Mesodermal cell (in vitro differentiated cells): ENCODE results near the gene NIPA2.

ENCODE experiments used
- H3K27ac ChIP-seq: 2 replicates; pipeline ENCODE4 v1.7.0; 2013; ENCODE audit warnings: mild to moderate bottlenecking, low read depth, low read length, moderate library complexity; ENCODE audit not compliant: severe bottlenecking
- H3K36me3 ChIP-seq: 2 replicates; pipeline ENCODE4 v1.7.1; 2013; ENCODE audit warnings: mild to moderate bottlenecking, low read length, moderate library complexity; ENCODE audit not compliant: control insufficient read depth, insufficient read depth
- H3K4me1 ChIP-seq: one replicate; pipeline ENCODE4 v1.7.1; 2013; ENCODE audit warnings: mild to moderate bottlenecking, low read length; ENCODE audit not compliant: insufficient read depth, control insufficient read depth, poor library complexity, severe bottlenecking
- H3K4me3 ChIP-seq: 2 replicates; pipeline ENCODE4 v1.7.0; 2013; ENCODE audit warnings: low read length, control low read depth, mild to moderate bottlenecking; ENCODE audit not compliant: insufficient read depth, poor library complexity, severe bottlenecking; ENCODE audit errors: extremely low read depth
- H3K9me3 ChIP-seq: 2 replicates; pipeline ENCODE4 v1.7.1; 2013; ENCODE audit warnings: mild to moderate bottlenecking, low read length, moderate library complexity; ENCODE audit not compliant: control insufficient read depth
- WGBS, 2 experiments: methylation state at CpG; one replicate each; pipeline ENCODE4 v1.1.5; 2013; ENCODE audit warnings: missing lambda C conversion rate in 2 of 2; ENCODE audit not compliant: insufficient coverage in 2 of 2; 5-methylcytosine and 5-hydroxymethylcytosine counted together

The NIPA2 gene

DNA sequence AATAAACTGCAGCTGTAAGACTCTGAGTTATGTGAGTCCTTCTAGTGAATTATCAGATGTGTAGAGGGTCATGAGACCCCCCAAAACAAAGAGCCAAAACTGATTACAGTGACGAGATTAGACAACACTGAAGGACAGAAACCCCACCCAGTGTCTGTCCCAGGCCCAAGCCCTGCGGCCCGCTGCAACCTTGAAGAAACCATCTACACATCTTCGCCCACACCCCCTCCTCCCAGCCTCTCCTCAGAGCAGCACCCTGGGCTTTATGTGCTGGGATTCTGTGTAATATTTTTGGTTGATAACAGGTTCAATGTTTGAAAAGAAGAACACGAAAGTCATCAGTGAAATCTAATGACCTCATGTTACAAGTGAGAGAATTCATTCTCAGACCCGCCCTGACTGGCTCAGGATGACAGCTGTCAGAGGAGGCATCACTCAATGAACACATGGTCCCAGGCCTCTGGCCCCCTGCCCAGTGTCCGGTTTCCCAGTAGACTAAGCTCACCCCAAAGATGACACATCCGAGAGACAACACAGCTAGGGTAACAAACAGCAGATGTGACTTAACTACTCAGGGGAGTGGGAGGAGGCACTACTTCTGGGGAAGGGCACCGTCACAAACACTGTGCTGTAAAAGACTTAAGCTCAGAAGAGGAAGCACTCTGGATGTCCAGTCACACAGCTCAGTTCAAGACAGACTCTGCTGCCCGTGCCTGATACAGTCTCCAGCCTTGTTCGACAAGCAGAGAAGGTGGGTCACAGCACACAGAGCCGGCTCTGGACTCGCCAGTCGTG, 48.9 kb downstream of the NIPA2 start:
- Histone ChIP-seq H3K4me3 (no peak overlapping the region), H3K27ac (peak overlapping the region; percentile 23), H3K36me3 (peaks cover 58% of the 10 kb centered on the region), H3K9me3 (no peaks in the 10 kb centered on the region), H3K4me1 (peaks cover 7% of the 10 kb centered on the region)
- 94 to 96% methylated on average over 5 to 8 of the region's 14 CpGs for WGBS, 2 experiments

DNA sequence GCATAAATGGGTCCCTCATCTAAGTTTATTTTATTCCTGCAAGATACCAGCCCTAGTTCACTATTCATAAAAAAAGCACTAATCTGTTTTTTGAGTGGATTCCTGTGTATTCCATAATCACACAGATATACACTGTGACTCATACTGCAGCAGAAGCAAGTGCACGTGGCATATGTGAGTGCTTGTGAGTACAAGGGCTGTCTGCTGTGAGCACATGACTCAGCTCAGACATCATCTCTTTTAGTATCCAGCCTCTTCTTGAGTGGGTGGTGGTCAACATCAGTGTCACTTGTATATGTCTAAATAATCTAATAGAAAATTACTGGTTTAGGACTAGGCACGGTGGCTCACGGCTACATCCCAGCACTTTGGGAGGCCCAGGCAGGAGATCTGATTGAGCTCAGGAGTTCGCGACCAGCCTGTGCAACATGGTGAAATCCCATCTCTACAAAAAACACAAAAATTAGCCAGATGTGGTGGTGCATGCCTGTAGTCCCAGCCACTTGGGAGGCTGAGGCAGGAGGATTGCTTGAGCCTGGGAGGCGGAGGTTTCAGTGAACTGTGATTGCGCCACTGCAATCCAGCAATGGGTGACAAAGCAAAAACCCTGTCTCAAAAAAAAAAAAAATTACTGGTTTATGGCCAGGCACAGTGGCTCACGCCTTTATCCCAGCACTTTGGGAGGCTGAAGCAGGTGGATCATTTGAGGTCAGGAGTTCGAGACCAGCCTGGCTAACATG, 49.8 kb downstream of the NIPA2 start:
- H3K36me3 ChIP-seq: peaks cover 58% of the 10 kb centered on the region
- no peak overlapping the region for H3K4me3 ChIP-seq
- H3K9me3 ChIP-seq: no peaks in the 10 kb centered on the region
- H3K27ac ChIP-seq: peak overlapping the region; percentile 23
- WGBS, 2 experiments: 93 to 100% methylated on average over 4 to 9 of the region's 9 CpGs
- H3K4me1 ChIP-seq: peaks cover 7% of the 10 kb centered on the region

DNA sequence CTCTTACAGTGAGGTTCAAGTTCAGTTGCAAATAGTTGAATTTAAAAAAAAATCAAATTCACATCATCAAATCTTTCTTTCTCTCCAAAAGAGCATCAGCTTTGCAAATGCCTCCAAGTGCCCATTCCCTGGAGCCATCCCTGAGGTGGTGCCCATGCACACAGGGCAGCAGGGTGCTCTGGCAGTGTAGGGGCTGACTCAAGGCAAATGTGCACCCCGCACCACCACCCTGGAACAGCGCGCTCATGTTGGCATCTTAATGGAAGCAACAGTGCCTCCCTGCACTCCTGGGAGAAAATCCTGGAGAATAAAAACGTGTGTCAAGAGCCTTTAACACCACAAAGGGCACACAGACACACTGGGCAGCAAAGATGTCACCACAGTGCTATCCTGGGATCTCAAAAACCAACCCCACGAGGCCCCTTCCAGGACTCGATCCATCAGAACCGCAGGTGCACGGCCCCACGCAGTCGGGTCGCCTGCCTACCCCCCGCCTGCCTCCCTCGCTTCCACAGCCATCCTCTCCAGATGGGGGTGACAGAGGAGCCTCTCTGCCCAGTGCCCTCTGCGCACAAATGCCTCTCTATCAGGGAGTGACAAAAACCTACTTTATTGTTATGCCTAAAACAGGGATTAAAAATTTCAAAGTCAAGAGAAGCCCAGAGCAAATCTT, 50.8 kb downstream of the NIPA2 start:
- Histone ChIP-seq H3K4me1 (peaks cover 7% of the 10 kb centered on the region), H3K27ac (no peak overlapping the region), H3K9me3 (no peaks in the 10 kb centered on the region), H3K36me3 (peaks cover 63% of the 10 kb centered on the region), H3K4me3 (no peak overlapping the region)
- WGBS, 2 experiments: 96 to 97% methylated on average over 6 to 12 of the region's 14 CpGs

DNA sequence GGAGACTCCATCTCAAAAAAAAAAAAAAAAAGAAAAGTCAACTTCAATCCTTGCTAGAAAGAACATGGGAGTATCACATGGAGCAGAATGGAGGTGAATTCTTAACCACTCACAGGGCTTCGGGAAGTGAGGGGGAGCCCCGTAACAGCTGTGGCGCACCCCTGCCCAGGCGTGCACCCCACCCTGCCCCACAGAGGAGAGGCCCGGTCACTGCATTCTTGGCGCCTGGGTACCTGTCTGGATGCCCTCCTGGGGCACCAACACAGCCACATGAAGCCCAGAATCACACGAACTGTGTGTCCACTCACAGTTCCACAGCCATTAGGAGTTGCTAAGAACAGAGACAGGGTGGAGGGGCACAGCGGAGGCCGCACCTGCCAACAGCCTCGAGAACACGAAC, 51.8 kb downstream of the NIPA2 start:
- peaks cover 64% of the 10 kb centered on the region for H3K36me3 ChIP-seq
- H3K9me3 ChIP-seq: no peaks in the 10 kb centered on the region
- no peak overlapping the region for H3K4me3 ChIP-seq
- no peak overlapping the region for H3K27ac ChIP-seq
- H3K4me1 ChIP-seq: peaks cover 7% of the 10 kb centered on the region
- 97 to 98% methylated on average over 6 to 7 of the region's 11 CpGs for WGBS, 2 experiments

DNA sequence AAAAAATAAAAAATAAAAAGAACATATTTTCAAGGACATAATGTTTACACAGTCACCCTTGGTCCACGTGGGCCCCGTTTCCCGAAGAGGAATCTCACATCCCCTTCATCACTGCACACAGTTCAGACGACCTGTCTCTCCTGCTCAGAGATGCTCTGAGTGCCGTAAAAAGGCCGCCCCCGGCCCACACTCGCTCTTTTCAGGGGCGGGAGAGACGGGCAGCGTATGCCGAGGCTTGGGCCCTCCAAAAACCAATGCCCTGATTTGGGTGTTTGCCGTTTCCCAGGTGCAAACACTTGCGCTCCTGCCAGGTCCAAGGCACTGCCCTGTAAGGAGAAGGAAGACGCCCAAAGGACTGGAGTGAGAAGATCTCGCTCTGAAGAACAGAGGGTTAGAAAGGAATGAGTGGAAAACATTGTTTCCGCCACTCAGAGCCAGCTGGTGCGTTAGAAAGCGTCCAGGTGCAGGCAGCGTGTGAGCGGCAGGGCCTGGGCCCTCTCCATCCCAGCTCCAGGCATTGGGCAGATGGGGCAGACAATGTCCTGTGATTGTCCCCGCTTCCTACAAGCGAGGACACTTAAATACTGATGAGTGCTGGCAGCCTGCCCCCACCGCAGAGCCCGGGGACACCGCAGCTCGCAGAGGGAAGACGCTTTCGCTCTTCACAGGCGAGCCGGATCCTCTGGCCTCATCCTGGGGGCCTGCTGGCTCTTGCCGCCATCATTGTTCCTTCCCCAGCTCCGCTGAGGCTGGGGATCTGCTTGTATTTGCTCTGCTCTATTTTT, 53.2 kb downstream of the NIPA2 start:
- WGBS, 2 experiments: 96% methylated on average over 25 to 28 of the region's 33 CpGs
- Histone ChIP-seq H3K4me1 (peaks cover 10% of the 10 kb centered on the region), H3K27ac (no peak overlapping the region), H3K4me3 (no peak overlapping the region), H3K9me3 (no peaks in the 10 kb centered on the region), H3K36me3 (peaks cover 66% of the 10 kb centered on the region)

DNA sequence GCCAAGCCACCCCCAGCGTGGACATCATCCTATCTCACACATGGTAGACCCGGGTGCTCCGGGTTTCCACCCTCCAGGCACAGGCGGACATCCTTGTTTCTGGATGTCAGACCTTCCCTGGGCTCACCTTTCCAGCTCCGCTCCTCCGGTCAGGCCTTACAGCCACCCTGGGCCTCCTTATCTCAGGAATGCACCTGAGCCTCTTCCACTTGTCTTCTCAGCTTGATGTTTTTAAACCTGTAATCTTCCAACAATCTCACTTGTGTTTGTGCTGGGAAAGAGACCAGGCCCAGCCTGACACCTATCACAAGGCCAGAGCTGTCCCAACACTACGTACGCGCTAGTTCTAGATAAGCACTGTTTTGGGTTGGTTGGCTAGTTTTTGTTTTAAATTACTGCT, 53.9 kb downstream of the NIPA2 start:
- WGBS, 2 experiments: 98 to 100% methylated on average over 3 to 6 of the region's 9 CpGs
- peaks cover 59% of the 10 kb centered on the region for H3K36me3 ChIP-seq

DNA sequence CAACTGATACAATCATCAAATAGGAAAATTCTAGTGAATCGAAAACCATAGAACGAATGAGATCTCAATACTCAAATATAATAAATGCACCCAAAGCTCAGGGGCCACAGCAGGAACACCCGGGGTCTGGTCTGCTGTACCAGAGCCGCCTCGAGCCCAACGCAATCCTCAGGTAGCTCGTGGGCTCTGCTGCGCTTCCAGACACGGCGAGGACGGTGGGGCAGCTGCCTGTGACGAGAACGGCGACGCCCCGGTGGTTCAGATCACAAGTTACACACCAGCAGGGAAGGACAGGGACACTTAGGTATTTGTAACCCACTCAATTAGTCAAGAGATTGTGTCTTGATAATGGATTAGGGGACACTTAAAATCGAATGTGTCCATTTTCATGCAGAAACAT, 54.6 kb downstream of the NIPA2 start:
- peaks cover 7% of the 10 kb centered on the region for H3K4me1 ChIP-seq
- H3K36me3 ChIP-seq: peaks cover 57% of the 10 kb centered on the region
- no peak overlapping the region for H3K4me3 ChIP-seq
- WGBS, 2 experiments: 92 to 96% methylated on average over 11 to 16 of the region's 17 CpGs
- no peaks in the 10 kb centered on the region for H3K9me3 ChIP-seq
- H3K27ac ChIP-seq: no peak overlapping the region

More for the DNA sequence above, 53.9 kb downstream of the NIPA2 start:
- no peaks in the 10 kb centered on the region for H3K9me3 ChIP-seq
- no peak overlapping the region for H3K4me3 ChIP-seq
- no peak overlapping the region for H3K27ac ChIP-seq
- H3K4me1 ChIP-seq: peaks cover 10% of the 10 kb centered on the region

DNA sequence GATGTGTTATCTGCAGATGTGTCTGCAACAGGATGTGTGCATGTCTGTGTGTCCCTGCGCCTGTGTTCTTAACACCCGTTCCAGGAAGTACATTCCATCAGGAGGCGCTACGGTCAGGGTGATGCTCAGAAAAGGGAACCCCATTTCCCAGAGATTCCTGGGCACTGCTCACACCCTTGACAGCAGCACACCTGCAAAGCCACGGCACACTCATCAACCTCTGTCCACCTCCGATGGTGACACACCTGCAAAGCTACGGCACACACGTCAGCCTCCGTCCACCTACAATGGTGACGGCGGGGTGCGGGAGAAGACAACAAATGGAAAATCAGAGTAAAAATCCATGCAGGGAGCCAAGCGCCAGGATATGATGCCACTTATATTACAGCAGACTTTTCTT, 55.4 kb downstream of the NIPA2 start:
- H3K27ac ChIP-seq: no peak overlapping the region
- no peaks in the 10 kb centered on the region for H3K9me3 ChIP-seq
- peaks cover 57% of the 10 kb centered on the region for H3K36me3 ChIP-seq
- no peak overlapping the region for H3K4me3 ChIP-seq
- peaks cover 3% of the 10 kb centered on the region for H3K4me1 ChIP-seq
- 97 to 100% methylated on average over 11 to 12 of the region's 13 CpGs for WGBS, 2 experiments

DNA sequence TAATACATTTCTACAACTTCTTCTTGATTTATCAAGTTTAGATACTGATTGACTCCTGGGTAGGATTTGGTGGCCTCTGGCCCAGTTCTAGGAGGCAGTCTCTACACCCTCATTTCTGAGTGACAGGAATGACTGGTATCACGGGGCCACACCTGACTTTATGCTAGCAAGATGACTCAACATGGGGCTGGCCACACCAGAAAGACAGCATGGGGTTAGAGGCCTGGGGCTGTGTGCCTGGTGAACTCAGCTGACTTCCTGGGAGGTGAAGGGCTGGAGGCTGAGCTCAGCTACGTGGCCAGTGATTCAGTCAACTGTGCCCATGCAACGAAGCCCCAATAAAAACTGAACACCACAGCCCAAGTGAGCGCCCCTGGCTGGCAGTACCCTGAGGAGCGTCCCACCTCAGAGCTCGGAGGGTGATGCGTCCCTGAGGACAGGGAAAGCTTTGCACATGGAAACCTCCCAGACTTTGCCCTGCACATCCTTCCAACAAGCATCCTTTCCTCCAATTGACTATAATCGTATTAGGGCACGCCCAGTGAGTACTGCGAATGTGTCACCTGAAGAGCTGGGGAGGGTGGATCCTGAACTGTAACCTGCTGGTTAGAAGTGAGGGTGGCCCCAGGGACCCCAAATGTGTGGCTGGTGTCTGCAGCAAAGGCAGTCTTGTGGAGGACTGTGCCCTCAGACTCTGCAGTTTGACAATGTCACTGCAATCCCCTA, 57.2 kb downstream of the NIPA2 start:
- Histone ChIP-seq H3K27ac (no peak overlapping the region), H3K36me3 (peaks cover 67% of the 10 kb centered on the region)
- 95 to 97% methylated on average over 8 to 9 of the region's 10 CpGs for WGBS, 2 experiments

DNA sequence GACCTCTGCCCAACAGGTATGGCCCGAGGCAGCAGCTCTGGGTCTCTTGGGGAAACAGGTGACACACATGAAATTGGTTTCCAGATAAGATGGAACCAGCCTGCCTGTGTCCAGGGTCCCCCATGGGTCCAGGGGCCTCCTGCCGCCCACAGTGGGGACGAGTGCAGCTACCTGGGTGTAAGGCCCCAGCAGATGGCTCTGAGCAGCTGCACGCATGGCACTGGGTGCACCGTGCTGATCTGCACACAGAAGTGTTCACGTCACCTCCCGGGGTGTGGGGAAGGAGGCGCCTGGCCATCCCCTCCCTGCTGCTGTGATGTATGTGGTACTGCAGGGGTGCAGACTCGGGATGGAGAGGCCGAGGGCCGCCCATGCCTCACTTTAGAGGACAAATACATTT, 63.6 kb downstream of the NIPA2 start:
- Histone ChIP-seq H3K36me3 (peaks cover 77% of the 10 kb centered on the region), H3K27ac (no peak overlapping the region), H3K9me3 (no peaks in the 10 kb centered on the region), H3K4me1 (no peaks in the 10 kb centered on the region), H3K4me3 (no peak overlapping the region)
- WGBS, 2 experiments: 97 to 98% methylated on average over 6 to 9 of the region's 11 CpGs

More for the DNA sequence above, 57.2 kb downstream of the NIPA2 start:
- Histone ChIP-seq H3K4me3 (no peak overlapping the region), H3K9me3 (no peaks in the 10 kb centered on the region), H3K4me1 (peaks cover 3% of the 10 kb centered on the region)
